GM19468 (cell line): ENCODE results near the gene RASGRF2.

ENCODE experiments used
- ATAC-seq: cut with Tn5 transposase; IDR thresholded peaks from one replicate; pipeline ENCODE4 v1.9.1; 2021; ENCODE audit warnings: mild to moderate bottlenecking, moderate library complexity, moderate number of reproducible peaks; ENCODE audit not compliant: unreplicated experiment; ENCODE audit errors: extremely low read depth

The RASGRF2 gene

GRCh38 chr5:81067406-81067805 is 107.2 kb downstream of the RASGRF2 start:
- no peak for ATAC-seq

DNA sequence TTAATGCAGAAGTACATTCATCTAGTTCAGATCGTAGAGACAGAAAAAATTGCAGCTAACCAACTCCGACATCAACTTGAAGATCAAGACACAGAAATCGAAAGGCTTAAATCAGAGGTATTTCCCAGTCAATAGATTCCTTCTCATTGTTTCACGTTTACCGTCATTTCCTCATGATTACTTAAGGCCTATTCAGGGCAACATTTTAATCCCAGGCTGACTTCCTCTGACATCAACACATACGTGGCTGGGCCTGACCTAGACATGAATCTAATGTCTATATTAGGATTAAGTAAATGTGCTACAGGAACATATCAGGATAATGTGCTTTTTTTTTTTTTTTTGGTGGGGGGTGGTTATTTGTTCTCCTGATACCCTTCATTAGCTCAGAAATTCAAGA is 107.9 kb downstream of the RASGRF2 start:
- ATAC-seq, result no peak

DNA sequence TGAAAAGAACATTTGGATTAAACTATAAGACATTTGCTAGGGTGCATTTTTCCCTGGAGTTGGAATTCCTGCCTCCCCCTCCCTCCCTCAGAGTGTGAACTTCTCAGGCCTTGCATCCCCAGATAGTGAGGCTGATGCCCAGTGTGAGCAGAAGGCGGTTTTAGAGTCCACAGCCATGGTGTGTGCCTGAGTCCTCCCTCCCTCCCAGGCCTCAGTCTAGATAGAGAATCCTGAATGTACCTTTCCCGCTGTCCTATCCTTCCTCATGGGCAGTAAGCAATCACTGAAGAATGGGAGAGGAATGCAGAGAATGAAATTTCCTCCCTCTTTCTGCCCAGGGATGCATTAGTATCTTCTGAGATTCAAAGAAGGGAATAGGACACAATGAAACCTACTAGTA is 108.5 kb downstream of the RASGRF2 start:
- no peak for ATAC-seq

GRCh38 chr5:81069990-81070389 is 109.8 kb downstream of the RASGRF2 start:
- no peak for ATAC-seq

- ATAC-seq, result no peak
Measured at GRCh38 chr5:81070571-81071255, 110.5 kb downstream of the RASGRF2 start.

DNA sequence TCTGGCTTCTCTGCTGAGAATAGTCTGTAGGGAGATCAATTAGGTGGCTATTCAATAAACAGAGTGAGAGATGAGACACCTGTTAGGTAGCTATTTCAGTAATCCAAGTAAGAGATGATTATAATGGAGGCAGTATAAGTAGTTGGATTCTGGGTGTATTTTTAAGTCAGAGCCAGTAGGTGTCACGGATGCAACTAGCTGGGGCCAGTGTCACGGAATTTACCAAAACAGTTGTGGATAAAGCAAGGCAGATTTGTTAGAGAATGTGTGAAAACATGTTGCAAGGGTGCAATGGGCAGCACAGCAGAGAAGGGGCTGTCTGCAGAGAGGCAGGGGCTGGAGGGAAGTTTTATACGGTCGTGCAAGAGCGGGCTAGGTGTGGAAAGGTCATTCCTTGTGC is 114.9 kb downstream of the RASGRF2 start:
- ATAC-seq, result no peak

DNA sequence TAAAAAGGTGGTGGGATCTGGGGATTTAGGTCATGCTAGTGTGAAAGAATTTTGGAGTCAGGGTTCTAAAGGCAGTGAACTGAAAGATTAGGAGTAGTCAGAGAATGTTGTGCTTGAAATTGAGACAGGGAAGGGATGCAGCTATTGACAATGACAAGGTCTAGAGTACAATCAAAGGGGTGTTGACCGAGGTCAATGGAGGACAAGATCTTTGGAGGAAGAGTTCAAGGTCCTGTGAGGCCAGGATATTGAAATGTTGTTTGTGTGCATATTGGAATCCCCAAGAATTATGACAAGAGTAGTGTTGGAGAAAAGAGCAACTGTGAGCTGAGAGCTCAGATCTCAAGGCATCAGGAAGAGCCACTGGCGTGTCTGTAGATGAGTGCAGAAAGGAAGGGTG is 116.9 kb downstream of the RASGRF2 start:
- ATAC-seq, result no peak

DNA sequence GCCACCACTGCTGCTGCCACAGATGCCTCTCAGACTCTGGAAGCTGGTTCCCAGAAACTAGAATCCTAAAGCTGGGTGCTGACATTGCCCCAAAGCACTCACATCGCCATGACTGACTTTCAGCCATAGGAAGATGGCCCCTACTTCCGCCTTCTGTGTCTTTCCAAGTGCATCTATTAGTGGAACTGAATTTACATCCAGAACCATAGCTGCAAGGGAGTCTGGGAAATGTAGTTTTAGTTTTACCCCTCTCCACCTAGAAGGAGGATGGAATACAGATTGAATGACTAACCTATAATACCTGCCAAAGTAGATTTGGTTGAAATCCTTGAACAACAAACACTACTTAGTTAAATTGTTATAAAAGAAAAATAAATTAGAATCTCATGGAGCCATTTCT is 118.8 kb downstream of the RASGRF2 start:
- no peak for ATAC-seq

DNA sequence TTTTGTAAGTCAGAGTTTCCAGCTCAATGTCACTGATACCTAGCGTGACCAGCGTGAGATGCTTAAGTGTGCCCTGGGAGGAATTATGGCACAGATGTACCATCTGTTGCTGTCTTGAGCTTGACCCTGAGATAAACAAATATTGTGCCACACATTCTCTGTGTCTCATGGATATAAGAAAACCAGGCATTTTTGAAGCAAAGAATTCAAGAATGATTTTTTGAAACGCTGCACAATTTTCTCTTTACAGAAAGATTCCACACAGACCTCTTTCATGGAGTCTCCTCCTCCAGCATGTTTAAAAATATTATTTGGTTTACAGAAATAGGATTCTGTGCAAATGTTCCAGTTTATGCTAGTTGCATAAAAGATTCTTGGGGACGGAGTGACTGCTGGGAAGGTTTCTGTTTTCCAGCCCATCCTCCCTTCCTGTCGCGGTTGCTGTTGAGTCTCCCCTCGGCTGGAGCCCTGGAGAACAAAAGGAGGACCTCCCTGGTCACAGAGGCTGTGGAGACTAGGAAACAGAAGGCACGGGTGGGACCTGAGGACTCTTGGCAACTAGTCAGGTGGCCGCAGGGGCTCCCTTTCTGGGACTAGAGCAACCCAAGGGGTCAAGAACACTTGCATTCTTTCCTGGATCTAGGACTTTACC is 120.8 kb downstream of the RASGRF2 start:
- ATAC-seq, result no peak

- ATAC-seq, result no peak
Measured at GRCh38 chr5:81081461-81081835, 121.3 kb downstream of the RASGRF2 start.

DNA sequence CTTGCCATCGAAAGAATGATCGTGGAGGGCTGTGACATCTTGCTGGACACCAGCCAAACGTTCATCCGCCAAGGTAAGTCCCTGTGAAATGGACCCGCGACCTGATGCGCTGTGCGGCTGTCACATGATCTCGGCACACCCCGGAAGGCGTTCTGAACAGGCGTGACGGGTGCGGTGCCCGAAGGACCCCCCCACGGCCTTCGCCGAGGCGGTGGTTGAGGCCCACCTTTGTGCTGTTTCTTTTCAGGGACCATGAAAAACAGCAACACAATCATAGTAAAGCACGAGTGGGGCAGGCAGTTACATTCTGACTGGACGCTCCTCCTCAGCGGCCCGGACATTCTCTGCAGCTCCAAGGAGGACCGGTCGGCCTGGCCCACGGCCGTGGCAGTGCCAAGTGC is 126.7 kb downstream of the RASGRF2 start:
- ATAC-seq, result no peak

- no peak for ATAC-seq
Measured at GRCh38 chr5:81091199-81091598, 131.0 kb downstream of the RASGRF2 start.

GRCh38 chr5:81093536-81094196 is 133.5 kb downstream of the RASGRF2 start:
- ATAC-seq, result no peak

DNA sequence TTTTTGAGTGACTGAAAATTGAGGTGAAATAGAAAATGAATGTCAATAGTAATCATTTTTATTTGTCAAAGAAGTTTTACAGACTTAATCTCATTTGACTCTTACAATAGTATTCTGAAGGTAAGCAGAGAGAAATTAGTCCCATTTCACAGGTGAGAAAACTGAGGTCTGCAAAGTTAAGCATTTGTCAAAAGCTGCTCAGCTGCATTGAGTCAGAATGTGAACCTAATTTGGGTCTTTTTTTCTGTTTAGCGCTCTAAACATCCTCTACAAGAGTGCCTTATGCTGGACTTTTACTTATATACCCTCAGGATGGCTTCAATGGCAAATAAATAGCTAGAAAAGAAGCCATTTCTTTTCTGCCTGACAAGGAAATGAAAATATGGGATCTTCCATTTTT is 135.7 kb downstream of the RASGRF2 start:
- ATAC-seq, result no peak

DNA sequence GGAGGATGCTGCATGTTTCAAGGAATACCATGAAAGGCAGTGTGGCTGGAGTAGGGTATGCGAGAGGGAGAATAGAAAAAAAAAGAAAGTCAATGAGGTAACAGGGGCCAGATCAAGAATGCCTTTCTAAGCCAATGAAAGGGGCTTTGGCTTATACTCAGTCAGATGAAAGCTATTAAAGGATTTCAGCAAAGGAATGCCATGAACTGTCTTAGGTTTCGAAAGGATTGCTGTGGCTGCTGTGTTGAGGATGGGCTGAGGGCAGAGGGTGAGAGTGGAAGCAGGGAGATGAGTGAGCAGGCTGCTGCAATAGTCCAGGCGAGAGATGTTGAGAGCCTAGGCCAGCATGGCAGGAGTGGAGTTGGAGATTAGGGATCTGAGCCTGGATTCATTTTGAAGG is 137.6 kb downstream of the RASGRF2 start:
- ATAC-seq, result no peak

- no peak for ATAC-seq
Measured at GRCh38 chr5:81105261-81105877, 145.2 kb downstream of the RASGRF2 start.

GRCh38 chr5:81115261-81115660 is 155.1 kb downstream of the RASGRF2 start:
- no peak for ATAC-seq

GRCh38 chr5:81117566-81117965 is 157.4 kb downstream of the RASGRF2 start:
- ATAC-seq, result no peak

GRCh38 chr5:81121273-81121672 is 161.1 kb downstream of the RASGRF2 start:
- no peak for ATAC-seq

- ATAC-seq, result no peak
Measured at GRCh38 chr5:81121836-81122630, 161.9 kb downstream of the RASGRF2 start.
